Peyer's patch (tissue), 4 donors: Measurements from ENCODE around the gene PRLHR. TPM values are rescaled to one million over a fixed set of nuclear protein-coding genes. Genes with fewer than 3 reads are reported as not detected.

Source experiments
- DNase-seq, 3 donors: peaks; one replicate each; pipeline ENCODE4 v3.0.0-alpha.2; 2017 to 2019
- H3K27ac ChIP-seq, 4 donors: fragments of 200-600 bp; sonication (generic); one replicate each; pipeline ENCODE4 v1.5.1; 2016 to 2019
- H3K27me3 ChIP-seq, 2 donors: fragments of 200-600 bp; sonication (generic); one replicate each; pipeline ENCODE4 v1.5.1; 2019
- H3K36me3 ChIP-seq, 3 donors: fragments of 200-600 bp; sonication (generic); one replicate each; pipeline ENCODE4 v1.5.1; 2016 to 2019
- H3K4me1 ChIP-seq, 4 donors: fragments of 200-600 bp; sonication (generic); one replicate each; pipeline ENCODE4 v1.5.1; 2016 to 2019
- H3K4me3 ChIP-seq, 4 donors: fragments of 200-600 bp; sonication (generic); 1 replicate in 3 of 4; 2 replicates in 1 of 4; pipeline ENCODE4 v1.5.1; 2016 to 2019; ENCODE audit warnings: mild to moderate bottlenecking in 1 of 4
- H3K9me3 ChIP-seq, 4 donors: fragments of 200-600 bp; sonication (generic); one replicate each; pipeline ENCODE4 v1.5.1; 2016 to 2019; ENCODE audit warnings: mild to moderate bottlenecking in 1 of 4
- POLR2A ChIP-seq, 2 donors: fragments of 450-650 bp; IDR thresholded peaks; one replicate each; pipeline ENCODE4 v1.5.1; 2017; ENCODE audit warnings: antibody characterized with exemption in 2 of 2, mild to moderate bottlenecking in 2 of 2, moderate library complexity in 2 of 2
- total RNA-seq, 4 donors: library from RNA; depleted of rRNA; stranded (reverse); fragments of >200 nt; gene quantifications; one replicate each; pipeline ENCODE4 v1.1.0, GENCODE V29; 2016
- TF ChIP-seq, protein P1 (sequence below), 6 experiments: fragments of 450-650 bp in 4 of 6; fragments of 200-600 bp in 2 of 6; sonication (generic) in 1 of 6; IDR thresholded peaks; one replicate each; pipeline ENCODE4 v1.5.1; 2017 to 2019; ENCODE audit warnings: antibody characterized with exemption in 6 of 6, mild to moderate bottlenecking in 3 of 6, moderate library complexity in 1 of 6

The PRLHR gene
- total RNA-seq, 4 donors from 2014 or later, result not detected

DNA sequence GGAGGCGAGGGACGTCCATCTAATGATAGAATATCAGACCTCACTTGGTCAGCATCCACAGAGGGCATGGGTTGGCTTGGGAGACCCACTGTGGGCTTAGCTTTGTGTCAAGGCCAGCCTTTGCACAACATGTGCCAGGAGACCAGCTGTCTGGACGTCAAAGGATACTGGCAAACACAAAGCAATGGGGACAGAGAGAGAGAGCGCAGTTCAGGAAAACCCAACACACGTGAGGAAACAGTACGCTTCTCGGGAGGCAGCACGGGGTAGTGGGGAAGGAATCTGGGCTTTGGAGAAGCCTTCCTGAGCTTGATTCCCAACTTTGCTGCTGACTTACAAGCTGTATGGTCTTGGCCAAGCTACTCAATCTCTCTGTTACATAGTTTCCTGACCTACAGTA lies 14.7 kb downstream of the PRLHR start:
- no peaks in the 10 kb centered on the region for H3K27me3 ChIP-seq
- H3K36me3 ChIP-seq, result no peaks in the 10 kb centered on the region
- TF ChIP-seq, protein P1, sequence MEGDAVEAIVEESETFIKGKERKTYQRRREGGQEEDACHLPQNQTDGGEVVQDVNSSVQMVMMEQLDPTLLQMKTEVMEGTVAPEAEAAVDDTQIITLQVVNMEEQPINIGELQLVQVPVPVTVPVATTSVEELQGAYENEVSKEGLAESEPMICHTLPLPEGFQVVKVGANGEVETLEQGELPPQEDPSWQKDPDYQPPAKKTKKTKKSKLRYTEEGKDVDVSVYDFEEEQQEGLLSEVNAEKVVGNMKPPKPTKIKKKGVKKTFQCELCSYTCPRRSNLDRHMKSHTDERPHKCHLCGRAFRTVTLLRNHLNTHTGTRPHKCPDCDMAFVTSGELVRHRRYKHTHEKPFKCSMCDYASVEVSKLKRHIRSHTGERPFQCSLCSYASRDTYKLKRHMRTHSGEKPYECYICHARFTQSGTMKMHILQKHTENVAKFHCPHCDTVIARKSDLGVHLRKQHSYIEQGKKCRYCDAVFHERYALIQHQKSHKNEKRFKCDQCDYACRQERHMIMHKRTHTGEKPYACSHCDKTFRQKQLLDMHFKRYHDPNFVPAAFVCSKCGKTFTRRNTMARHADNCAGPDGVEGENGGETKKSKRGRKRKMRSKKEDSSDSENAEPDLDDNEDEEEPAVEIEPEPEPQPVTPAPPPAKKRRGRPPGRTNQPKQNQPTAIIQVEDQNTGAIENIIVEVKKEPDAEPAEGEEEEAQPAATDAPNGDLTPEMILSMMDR (IDR thresholded peaks at IDR 0.05), result no peak
- TF ChIP-seq POLR2A (IDR thresholded peaks at IDR 0.05), result no peak
- H3K27ac ChIP-seq, result no peak overlapping the region
- no peak overlapping the region for H3K4me3 ChIP-seq
- no peak for DNase-seq
- no peaks in the 10 kb centered on the region for H3K4me1 ChIP-seq
- no peaks in the 10 kb centered on the region for H3K9me3 ChIP-seq

DNA sequence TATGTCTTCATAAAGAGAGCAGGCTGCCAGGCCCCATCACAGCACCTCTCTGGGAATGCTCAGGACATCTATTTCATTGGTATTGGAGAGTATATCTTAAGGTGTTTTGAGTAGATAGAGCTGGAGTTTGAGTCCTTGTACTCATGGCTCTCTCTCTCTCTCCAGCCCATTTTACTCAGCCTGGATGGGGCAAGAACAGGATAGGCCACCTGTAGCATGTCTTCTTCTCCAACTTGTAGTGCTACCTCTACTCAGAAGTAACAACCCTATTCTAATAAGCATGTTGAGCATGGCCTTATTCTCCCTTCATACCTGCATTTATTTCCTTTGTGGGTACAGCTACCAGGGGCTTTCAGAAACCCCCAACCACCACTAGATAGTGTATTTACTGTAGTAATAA lies 21.9 kb downstream of the PRLHR start:
- Histone ChIP-seq H3K36me3 (no peaks in the 10 kb centered on the region), H3K9me3 (no peaks in the 10 kb centered on the region), H3K4me1 (no peaks in the 10 kb centered on the region), H3K4me3 (no peak overlapping the region), H3K27me3 (no peaks in the 10 kb centered on the region), H3K27ac (no peak overlapping the region)
- no peak for TF ChIP-seq POLR2A (IDR thresholded peaks at IDR 0.05)
- TF ChIP-seq, protein P1 (IDR thresholded peaks at IDR 0.05), result no peak
- no peak for DNase-seq

DNA sequence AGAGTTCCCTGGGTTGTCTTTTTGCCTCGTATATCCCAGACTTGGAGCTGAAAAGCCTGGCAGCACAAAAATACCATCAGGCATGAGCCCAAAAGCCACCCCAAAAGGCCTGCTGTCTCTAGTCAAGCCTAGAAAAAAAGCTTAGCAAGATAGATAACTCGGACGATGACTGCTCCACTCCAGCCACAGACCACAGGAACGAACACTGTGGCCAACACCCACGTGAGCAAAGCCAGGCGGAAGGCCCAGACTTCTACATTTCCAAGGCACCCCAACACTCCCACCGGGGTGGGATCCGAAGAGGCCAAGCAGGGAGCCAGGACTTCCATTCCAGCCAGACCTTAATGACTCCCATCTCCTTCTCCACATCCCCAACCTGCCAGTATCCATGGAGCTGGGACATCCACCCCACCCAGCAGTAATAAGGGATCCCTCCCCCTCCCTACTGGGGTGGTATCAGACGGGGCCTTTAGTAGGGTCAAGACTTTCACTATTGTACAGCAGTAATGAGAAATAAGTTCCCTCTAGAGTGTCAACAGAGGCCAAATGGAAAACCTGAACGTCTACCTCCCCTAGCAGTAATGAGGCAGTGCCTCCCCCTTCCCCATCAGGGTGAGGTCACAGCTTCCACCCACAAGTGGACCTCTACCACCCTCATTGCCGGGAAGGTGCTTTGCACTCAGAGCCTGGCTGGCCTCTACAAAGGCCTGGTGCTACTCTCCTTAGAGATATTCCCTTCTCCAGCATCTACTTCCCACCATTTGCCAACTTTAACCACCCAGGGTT lies 23.0 kb downstream of the PRLHR start:
- Histone ChIP-seq H3K36me3 (no peaks in the 10 kb centered on the region), H3K9me3 (no peaks in the 10 kb centered on the region), H3K27me3 (no peaks in the 10 kb centered on the region), H3K4me3 (no peak overlapping the region), H3K4me1 (no peaks in the 10 kb centered on the region), H3K27ac (no peak overlapping the region)
- TF ChIP-seq POLR2A (IDR thresholded peaks at IDR 0.05), result no peak
- TF ChIP-seq, protein P1 (IDR thresholded peaks at IDR 0.05), result no peak
- no peak for DNase-seq

DNA sequence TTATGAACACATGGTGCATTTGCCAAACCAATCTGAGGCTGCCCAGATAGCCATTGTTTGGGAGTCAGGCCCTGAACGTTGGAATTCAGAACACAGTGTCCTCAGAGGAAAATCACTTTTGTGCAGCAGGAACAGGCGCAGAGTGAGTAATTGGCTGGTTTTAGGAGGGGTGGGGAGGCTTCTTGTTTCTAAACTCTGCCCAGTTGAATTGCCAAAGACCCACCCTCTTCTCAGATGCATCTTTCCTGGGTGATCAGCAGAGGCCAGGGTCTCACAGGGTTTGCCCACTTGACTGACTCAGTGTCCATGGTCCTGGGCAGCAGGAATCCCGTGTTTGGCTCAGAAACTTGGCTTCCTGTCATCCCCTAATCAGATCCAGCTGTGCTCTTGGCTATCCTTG lies 24.3 kb downstream of the PRLHR start:
- Histone ChIP-seq H3K9me3 (no peaks in the 10 kb centered on the region), H3K27me3 (no peaks in the 10 kb centered on the region), H3K4me1 (no peaks in the 10 kb centered on the region), H3K27ac (no peak overlapping the region), H3K36me3 (no peaks in the 10 kb centered on the region), H3K4me3 (no peak overlapping the region)
- TF ChIP-seq POLR2A (IDR thresholded peaks at IDR 0.05), result no peak
- TF ChIP-seq, protein P1 (IDR thresholded peaks at IDR 0.05), result no peak
- DNase-seq, result no peak

DNA sequence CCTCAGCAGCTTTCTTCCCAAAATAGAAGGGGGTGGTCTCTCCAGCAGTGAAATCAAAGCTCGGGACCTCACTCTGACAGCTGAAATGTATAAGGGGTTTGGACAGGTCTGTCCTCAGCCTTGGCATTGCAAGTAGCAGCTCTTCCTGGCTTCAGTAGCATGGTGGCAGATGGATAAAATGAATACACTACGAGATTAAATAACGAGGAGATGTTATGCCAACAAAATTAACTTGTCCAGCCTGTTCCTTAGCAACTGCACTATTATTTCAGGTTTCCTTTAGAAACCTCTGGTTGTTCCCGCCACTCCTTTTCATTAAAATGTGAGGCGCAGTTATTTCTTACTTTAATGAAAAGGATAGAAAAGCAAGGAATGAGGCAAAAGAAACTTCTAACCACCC lies 24.9 kb downstream of the PRLHR start:
- Histone ChIP-seq H3K9me3 (no peaks in the 10 kb centered on the region), H3K27me3 (no peaks in the 10 kb centered on the region), H3K36me3 (no peaks in the 10 kb centered on the region), H3K27ac (no peak overlapping the region), H3K4me3 (no peak overlapping the region), H3K4me1 (no peaks in the 10 kb centered on the region)
- DNase-seq, result no peak
- TF ChIP-seq, protein P1 (IDR thresholded peaks at IDR 0.05), result no peak
- TF ChIP-seq POLR2A (IDR thresholded peaks at IDR 0.05), result no peak
